CD4-positive, alpha-beta T cell (primary cell): ENCODE measurements around the gene RXFP3. TPM values are rescaled to one million over a fixed set of nuclear protein-coding genes. Genes with fewer than 3 reads are reported as not detected.

ENCODE experiments used
- ATAC-seq: fragments of 200-7000 bp; cut with Tn5 transposase; one replicate; pipeline ENCODE4 v1.10.0; 2022; ENCODE audit warnings: mild to moderate bottlenecking; ENCODE audit not compliant: poor library complexity
- CTCF ChIA-PET: fragments of 350-600 bp; sonication (Branson Sonifier 250); formaldehyde crosslinking; loops from one replicate; lab custom pipeline; 2021; ENCODE audit warnings: antibody characterized with exemption, inconsistent platforms; lab: Charles Lee
- POLR2A ChIA-PET: fragments of 350-600 bp; sonication (Branson Sonifier 250); formaldehyde crosslinking; loops from one replicate; lab custom pipeline; 2021; ENCODE audit warnings: antibody characterized with exemption, inconsistent platforms; lab: Charles Lee
- DNase-seq, 14 experiments: peaks; one replicate each; pipeline ENCODE4 v3.0.0-alpha.2; 2013 to 2020; ENCODE audit warnings: mixed read lengths in 2 of 14
- H3K27ac ChIP-seq, 2 donors: one replicate each; pipeline versions ENCODE4 v1.5.1 to v1.7.0; 2013; ENCODE audit warnings: low read length in 2 of 2, low read depth in 1 of 2, mild to moderate bottlenecking in 1 of 2
- H3K27me3 ChIP-seq, 2 experiments: 1 replicate in 1 of 2; 2 replicates in 1 of 2; pipeline versions ENCODE4 v1.6.1 to v1.7.0; 2013; ENCODE audit warnings: low read length in 2 of 2, control low read depth in 1 of 2, mild to moderate bottlenecking in 1 of 2, moderate library complexity in 1 of 2; ENCODE audit not compliant: insufficient read depth in 2 of 2, control insufficient read depth in 1 of 2
- H3K36me3 ChIP-seq: one replicate; pipeline ENCODE4 v1.6.1; 2013; ENCODE audit warnings: low read length, control low read depth; ENCODE audit not compliant: insufficient read depth
- H3K4me1 ChIP-seq: one replicate; pipeline ENCODE4 v1.6.1; 2013; ENCODE audit warnings: low read length, control low read depth; ENCODE audit not compliant: insufficient read depth
- H3K4me3 ChIP-seq: one replicate; pipeline ENCODE4 v1.5.1; 2013; ENCODE audit warnings: mild to moderate bottlenecking, low read length, moderate library complexity
- H3K9me3 ChIP-seq, 2 experiments: 1 replicate in 1 of 2; 2 replicates in 1 of 2; pipeline versions ENCODE4 v1.6.1 to v1.7.0; 2013; ENCODE audit warnings: low read length in 2 of 2, mild to moderate bottlenecking in 2 of 2, control low read depth in 1 of 2, moderate library complexity in 1 of 2; ENCODE audit not compliant: control insufficient read depth in 1 of 2, insufficient read depth in 1 of 2
- H3K27ac Mint-ChIP-seq: one replicate; pipeline ENCODE4 v1.8.0; 2020; ENCODE audit warnings: mixed read lengths
- H3K27me3 Mint-ChIP-seq: one replicate; pipeline ENCODE4 v1.8.0; 2021; ENCODE audit warnings: mixed read lengths
- H3K36me3 Mint-ChIP-seq: one replicate; pipeline ENCODE4 v1.8.0; 2021; ENCODE audit warnings: low read depth, mixed read lengths
- H3K4me1 Mint-ChIP-seq: one replicate; pipeline ENCODE4 v1.8.0; 2021; ENCODE audit warnings: low read depth, mixed read lengths
- H3K4me3 Mint-ChIP-seq: one replicate; pipeline ENCODE4 v1.8.0; 2020; ENCODE audit warnings: mild to moderate bottlenecking, mixed read lengths
- H3K9me3 Mint-ChIP-seq: one replicate; pipeline ENCODE4 v1.8.0; 2020; ENCODE audit warnings: mixed read lengths
- intact Hi-C, 2 experiments: fragments of 100-400 bp; cut with DNase I in 1 of 2; cut with micrococcal nuclease in 1 of 2; formaldehyde crosslinking; loops; one replicate each; pipeline versions ENCODE4 v1.15.1 to v1.9.0; 2023 to 2025; cut with DNase I, micrococcal nuclease
- total RNA-seq, 174 experiments: library from RNA in 2 of 174; stranded (reverse) in 2 of 174; gene quantifications; one replicate each; pipeline ENCODE4 v1.2.3 and lab custom pipeline; 2021 to 2026
- TF ChIP-seq, protein P1 (sequence below): fragments of 200-600 bp; IDR thresholded peaks from one replicate; pipeline ENCODE4 v1.8.0; 2022; ENCODE audit warnings: antibody characterized with exemption, mild to moderate bottlenecking

The RXFP3 gene
- total RNA-seq, 2 experiments from 2014 or later = not detected

DNA sequence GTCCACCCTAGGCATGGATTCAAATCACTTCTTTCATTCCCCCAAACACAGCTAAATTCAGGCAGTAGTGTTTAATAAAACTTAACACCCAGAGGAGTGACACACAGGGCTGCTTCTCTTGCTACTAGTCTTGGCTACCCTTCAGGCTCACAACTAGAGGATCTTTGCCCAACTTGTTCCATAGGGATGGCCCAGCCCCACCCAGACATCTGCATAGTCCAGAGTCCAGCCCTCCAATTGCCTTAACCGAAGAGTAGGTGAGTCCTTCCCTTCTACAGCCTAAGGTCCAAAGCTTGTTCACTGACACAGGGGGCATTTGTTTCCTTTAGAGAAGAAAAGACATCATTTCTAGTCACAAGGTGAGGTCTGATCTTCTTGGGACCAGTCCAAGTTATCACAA, 15.2 kb upstream of the RXFP3 start:
- no peaks in the 10 kb centered on the region for H3K4me1 Mint-ChIP-seq
- CTCF ChIA-PET = no interaction called here
- POLR2A ChIA-PET = no interaction called here
- TF ChIP-seq, protein P1, sequence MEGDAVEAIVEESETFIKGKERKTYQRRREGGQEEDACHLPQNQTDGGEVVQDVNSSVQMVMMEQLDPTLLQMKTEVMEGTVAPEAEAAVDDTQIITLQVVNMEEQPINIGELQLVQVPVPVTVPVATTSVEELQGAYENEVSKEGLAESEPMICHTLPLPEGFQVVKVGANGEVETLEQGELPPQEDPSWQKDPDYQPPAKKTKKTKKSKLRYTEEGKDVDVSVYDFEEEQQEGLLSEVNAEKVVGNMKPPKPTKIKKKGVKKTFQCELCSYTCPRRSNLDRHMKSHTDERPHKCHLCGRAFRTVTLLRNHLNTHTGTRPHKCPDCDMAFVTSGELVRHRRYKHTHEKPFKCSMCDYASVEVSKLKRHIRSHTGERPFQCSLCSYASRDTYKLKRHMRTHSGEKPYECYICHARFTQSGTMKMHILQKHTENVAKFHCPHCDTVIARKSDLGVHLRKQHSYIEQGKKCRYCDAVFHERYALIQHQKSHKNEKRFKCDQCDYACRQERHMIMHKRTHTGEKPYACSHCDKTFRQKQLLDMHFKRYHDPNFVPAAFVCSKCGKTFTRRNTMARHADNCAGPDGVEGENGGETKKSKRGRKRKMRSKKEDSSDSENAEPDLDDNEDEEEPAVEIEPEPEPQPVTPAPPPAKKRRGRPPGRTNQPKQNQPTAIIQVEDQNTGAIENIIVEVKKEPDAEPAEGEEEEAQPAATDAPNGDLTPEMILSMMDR = no peak
- no peaks in the 10 kb centered on the region for H3K36me3 Mint-ChIP-seq
- H3K36me3 ChIP-seq = no peaks in the 10 kb centered on the region
- H3K27me3 Mint-ChIP-seq = peaks cover 33% of the 10 kb centered on the region
- no peak overlapping the region for H3K4me3 ChIP-seq
- H3K9me3 ChIP-seq = peaks cover 3 to 6% of the 10 kb centered on the region in 2 experiments
- H3K27ac ChIP-seq = no peak overlapping the region
- no peak overlapping the region for H3K4me3 Mint-ChIP-seq
- no peak for ATAC-seq
- DNase-seq = no peak
- peaks cover 17% of the 10 kb centered on the region for H3K9me3 Mint-ChIP-seq
- intact Hi-C loops = no loop called here
- H3K27ac Mint-ChIP-seq = no peak overlapping the region
- H3K4me1 ChIP-seq = no peaks in the 10 kb centered on the region
- peaks cover 7 to 13% of the 10 kb centered on the region in 2 experiments for H3K27me3 ChIP-seq

DNA sequence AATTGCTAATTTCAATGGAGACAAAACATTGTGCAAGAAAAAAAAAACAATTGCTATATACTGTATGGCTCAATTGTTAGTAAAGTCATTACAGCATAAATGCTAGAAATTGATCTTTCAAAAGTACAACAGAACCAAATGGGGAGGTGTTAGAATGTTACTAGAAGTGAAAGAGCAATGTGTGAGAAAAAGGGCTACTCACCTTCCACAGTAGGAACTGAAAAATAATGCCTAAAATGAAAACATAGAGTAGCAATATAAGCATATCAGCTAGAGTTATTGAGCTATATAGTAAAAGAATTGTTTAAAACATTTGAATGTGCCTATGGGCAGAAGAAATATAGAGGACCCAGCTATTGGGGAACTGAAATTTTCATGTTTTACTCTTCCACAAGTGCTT, 10.9 kb upstream of the RXFP3 start:
- TF ChIP-seq, protein P1 = no peak
- CTCF ChIA-PET = no interaction called here
- H3K4me1 Mint-ChIP-seq = no peaks in the 10 kb centered on the region

GRCh38 chr5:33927685-33928084, 8.5 kb upstream of the RXFP3 start:
- H3K4me1 ChIP-seq = no peaks in the 10 kb centered on the region
- Mint-ChIP-seq H3K27ac (no peak overlapping the region), H3K27me3 (peaks cover 10% of the 10 kb centered on the region), H3K4me1 (no peaks in the 10 kb centered on the region), H3K36me3 (no peaks in the 10 kb centered on the region), H3K9me3 (no peaks in the 10 kb centered on the region), H3K4me3 (no peak overlapping the region)
- no peaks in the 10 kb centered on the region for H3K36me3 ChIP-seq
- TF ChIP-seq, protein P1 = no peak
- H3K27me3 ChIP-seq = peaks cover 0 to 5% of the 10 kb centered on the region in 2 experiments
- intact Hi-C loops = no loop called here
- ATAC-seq (no peak), DNase-seq (no peak)
- ChIA-PET CTCF (no interaction called here), POLR2A (no interaction called here)
- H3K9me3 ChIP-seq = no peaks in the 10 kb centered on the region
- no peak overlapping the region for H3K4me3 ChIP-seq
- H3K27ac ChIP-seq = no peak overlapping the region

More for the DNA sequence above, 10.9 kb upstream of the RXFP3 start:
- H3K9me3 ChIP-seq = no peaks in the 10 kb centered on the region
- H3K27me3 ChIP-seq = peaks cover 3 to 8% of the 10 kb centered on the region in 2 experiments
- no peak overlapping the region for H3K27ac Mint-ChIP-seq
- no peaks in the 10 kb centered on the region for H3K9me3 Mint-ChIP-seq
- no peaks in the 10 kb centered on the region for H3K36me3 Mint-ChIP-seq
- DNase-seq (no peak), ATAC-seq (no peak)
- intact Hi-C loops = no loop called here
- H3K27me3 Mint-ChIP-seq = peaks cover 25% of the 10 kb centered on the region
- no peak overlapping the region for H3K27ac ChIP-seq
- POLR2A ChIA-PET = interaction anchor here (0.5 kb wide), 1 partner anchor 31 kb away, joined by 3 read pairs; no protein-coding TSS in a partner anchor
- H3K4me3 ChIP-seq = no peak overlapping the region
- H3K36me3 ChIP-seq = no peaks in the 10 kb centered on the region
- no peak overlapping the region for H3K4me3 Mint-ChIP-seq
- no peaks in the 10 kb centered on the region for H3K4me1 ChIP-seq
